Chondrocyte (in vitro differentiated cells): Measurements from ENCODE around the gene TRAK1. TPM values are rescaled to one million over a fixed set of nuclear protein-coding genes. Genes with fewer than 3 reads are reported as not detected.

ENCODE experiments used
- DNase-seq: peaks from one replicate; pipeline ENCODE4 v3.0.0; 2021; ENCODE audit warnings: mixed read lengths, low spot score
- H3K27ac Mint-ChIP-seq: one replicate; pipeline ENCODE4 v1.8.0; 2021; ENCODE audit warnings: mild to moderate bottlenecking, moderate library complexity, mixed read lengths; ENCODE audit not compliant: unreplicated experiment
- H3K27me3 Mint-ChIP-seq: 2 replicates; pipeline ENCODE4 v1.8.0; 2021; ENCODE audit warnings: low read depth, mixed read lengths
- H3K36me3 Mint-ChIP-seq: 2 replicates; pipeline ENCODE4 v1.8.0; 2021; ENCODE audit warnings: low read depth, mixed read lengths
- H3K4me1 Mint-ChIP-seq: 2 replicates; pipeline ENCODE4 v1.8.0; 2021; ENCODE audit warnings: low read depth, mild to moderate bottlenecking, mixed read lengths
- H3K4me3 Mint-ChIP-seq: one replicate; pipeline ENCODE4 v1.8.0; 2021; ENCODE audit warnings: mild to moderate bottlenecking, moderate library complexity, mixed read lengths; ENCODE audit not compliant: unreplicated experiment
- H3K9me3 Mint-ChIP-seq: 2 replicates; pipeline ENCODE4 v1.8.0; 2021; ENCODE audit warnings: low read depth, mixed read lengths
- total RNA-seq: library from RNA; stranded (reverse); gene quantifications from 3 replicates; pipeline ENCODE4 v1.2.1, GENCODE V29; 2021
- TF ChIP-seq, protein P1 (sequence below): fragments of 200-600 bp; sonication (generic); IDR thresholded peaks from 2 replicates; pipeline ENCODE4 v1.5.0; 2021; ENCODE audit warnings: antibody characterized with exemption, mild to moderate bottlenecking, moderate library complexity

Gene TRAK1
- total RNA-seq, 1 donor from 2014 or later = 53.7 TPM

DNA sequence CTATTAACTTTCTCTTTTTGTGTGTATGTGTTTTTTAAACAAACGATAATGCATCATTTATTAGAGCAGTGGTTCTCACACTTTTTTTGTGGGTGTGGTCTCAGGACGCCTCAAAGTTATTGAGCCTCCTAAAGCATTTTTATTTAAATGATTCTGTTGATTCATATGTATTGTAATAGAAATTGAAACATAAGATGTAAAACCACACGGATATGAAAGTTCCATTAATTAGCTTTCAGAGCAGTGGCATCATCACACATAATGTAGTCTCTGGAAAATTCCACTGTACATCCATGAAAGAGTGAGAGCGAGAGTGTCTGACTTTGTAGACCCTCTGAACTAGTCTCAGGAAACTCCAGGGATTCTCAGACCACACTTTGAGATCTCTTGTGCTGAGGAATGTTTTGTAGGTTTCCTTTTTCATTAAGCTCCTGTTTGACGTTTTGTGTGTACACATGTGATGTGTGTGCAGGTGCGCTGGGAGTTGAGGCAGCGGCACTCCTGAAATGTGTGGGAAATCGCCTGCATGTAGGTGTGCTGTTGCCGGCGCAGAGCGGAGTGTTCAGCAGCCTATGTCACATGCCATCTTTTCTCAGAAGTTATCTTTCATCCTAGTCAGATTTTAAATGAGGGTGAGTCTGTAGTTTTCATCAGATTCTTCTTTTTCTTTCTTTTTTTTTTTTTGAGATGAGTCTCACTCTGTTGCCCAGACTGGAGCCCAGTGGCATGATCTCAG is 5.3 kb upstream of the TRAK1 start:
- Mint-ChIP-seq H3K27me3 (no peaks in the 10 kb centered on the region), H3K9me3 (no peaks in the 10 kb centered on the region), H3K36me3 (peaks cover 18% of the 10 kb centered on the region), H3K4me3 (no peak overlapping the region), H3K4me1 (peaks cover 52% of the 10 kb centered on the region), H3K27ac (no peak overlapping the region)
- TF ChIP-seq, protein P1, sequence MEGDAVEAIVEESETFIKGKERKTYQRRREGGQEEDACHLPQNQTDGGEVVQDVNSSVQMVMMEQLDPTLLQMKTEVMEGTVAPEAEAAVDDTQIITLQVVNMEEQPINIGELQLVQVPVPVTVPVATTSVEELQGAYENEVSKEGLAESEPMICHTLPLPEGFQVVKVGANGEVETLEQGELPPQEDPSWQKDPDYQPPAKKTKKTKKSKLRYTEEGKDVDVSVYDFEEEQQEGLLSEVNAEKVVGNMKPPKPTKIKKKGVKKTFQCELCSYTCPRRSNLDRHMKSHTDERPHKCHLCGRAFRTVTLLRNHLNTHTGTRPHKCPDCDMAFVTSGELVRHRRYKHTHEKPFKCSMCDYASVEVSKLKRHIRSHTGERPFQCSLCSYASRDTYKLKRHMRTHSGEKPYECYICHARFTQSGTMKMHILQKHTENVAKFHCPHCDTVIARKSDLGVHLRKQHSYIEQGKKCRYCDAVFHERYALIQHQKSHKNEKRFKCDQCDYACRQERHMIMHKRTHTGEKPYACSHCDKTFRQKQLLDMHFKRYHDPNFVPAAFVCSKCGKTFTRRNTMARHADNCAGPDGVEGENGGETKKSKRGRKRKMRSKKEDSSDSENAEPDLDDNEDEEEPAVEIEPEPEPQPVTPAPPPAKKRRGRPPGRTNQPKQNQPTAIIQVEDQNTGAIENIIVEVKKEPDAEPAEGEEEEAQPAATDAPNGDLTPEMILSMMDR = no peak
- no peak for DNase-seq

DNA sequence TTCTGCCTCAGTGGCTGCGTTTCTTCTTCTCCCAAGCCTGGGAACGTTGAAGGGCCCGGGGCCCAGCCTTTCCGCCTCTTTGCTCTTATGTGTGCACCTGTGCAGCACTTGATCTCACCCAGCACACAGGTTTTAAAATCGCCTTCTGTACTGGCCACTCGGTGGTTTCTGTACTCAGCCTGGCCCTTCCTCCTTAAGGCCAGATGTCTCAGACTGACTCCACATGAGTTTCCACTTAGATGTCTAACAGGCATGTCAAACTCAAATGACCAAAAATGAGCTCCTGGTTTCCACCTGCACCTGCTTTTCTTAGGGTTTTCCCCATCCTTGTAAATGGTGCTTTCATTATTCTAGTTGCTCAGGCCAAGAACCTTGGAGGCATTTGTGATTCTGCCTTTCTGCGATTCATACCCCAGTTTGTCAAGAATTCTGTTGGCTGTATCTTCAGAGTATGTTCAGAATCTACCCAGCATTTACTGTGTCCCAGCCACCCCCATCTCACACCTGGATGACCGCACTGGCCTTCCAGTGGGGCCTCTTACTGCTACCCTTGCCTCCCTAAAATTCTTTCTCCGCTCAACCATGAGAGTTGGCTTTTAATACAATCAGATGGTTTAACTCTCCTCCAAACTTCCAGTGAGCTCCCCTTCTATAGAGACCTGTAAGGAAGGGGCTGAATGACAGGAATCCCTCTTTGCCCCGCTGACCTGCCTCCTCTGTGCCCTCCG is 2.2 kb upstream of the TRAK1 start:
- TF ChIP-seq, protein P1 = no peak
- Mint-ChIP-seq H3K27me3 (no peaks in the 10 kb centered on the region), H3K36me3 (peaks cover 26% of the 10 kb centered on the region), H3K4me1 (peaks cover 57% of the 10 kb centered on the region), H3K27ac (no peak overlapping the region), H3K9me3 (no peaks in the 10 kb centered on the region), H3K4me3 (no peak overlapping the region)
- DNase-seq = no peak

DNA sequence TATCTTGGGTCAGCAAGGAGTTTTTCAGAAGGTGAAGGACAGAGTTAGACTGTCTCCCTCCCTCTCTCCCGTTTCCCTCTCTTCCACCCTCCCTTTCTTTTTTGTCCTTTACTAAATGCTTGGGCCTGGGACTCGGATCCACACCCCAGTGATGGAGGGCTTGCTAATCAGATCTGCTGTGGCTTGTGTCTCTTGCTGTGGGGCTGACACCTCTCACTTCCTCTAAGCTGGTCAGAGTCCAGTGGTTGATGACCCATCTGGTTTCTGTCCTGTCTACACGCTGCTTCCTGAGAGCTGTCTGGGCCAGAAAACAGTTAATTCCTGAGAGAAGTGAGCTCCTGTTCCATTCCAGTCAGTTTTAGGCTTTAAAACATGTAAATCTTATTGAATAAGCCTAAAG is 849 bp downstream of the TRAK1 start:
- H3K4me1 Mint-ChIP-seq = peaks cover 57% of the 10 kb centered on the region
- peak overlapping the region; percentile 92 for H3K27ac Mint-ChIP-seq
- no peak for DNase-seq
- H3K4me3 Mint-ChIP-seq = peak overlapping the region; percentile 59
- peaks cover 25% of the 10 kb centered on the region for H3K36me3 Mint-ChIP-seq
- H3K27me3 Mint-ChIP-seq = no peaks in the 10 kb centered on the region
- no peaks in the 10 kb centered on the region for H3K9me3 Mint-ChIP-seq
- TF ChIP-seq, protein P1 = no peak

DNA sequence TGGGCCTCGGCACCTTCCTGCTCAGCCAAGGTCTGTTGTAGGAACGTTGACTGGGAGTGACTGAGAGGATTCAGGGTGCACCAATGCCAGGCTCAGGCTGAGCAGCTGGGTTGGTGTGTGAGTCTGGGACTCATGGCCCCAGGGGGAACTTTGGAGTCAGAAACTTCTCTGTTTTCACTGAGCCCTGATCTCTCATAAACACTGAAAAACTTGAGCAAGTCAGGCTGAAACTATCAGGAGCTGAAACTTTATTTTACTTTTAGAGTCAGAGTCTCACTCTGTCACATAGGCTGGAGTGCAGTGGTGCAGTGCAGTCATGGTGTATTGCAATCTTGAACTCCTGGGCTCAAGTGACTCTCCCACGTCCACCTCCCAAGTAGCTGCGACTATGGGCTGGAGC is 3.0 kb downstream of the TRAK1 start:
- Mint-ChIP-seq H3K36me3 (peaks cover 17% of the 10 kb centered on the region), H3K27ac (peak overlapping the region; percentile 83), H3K9me3 (no peaks in the 10 kb centered on the region), H3K4me3 (no peak overlapping the region), H3K27me3 (no peaks in the 10 kb centered on the region), H3K4me1 (peaks cover 76% of the 10 kb centered on the region)
- TF ChIP-seq, protein P1 = no peak
- no peak for DNase-seq

DNA sequence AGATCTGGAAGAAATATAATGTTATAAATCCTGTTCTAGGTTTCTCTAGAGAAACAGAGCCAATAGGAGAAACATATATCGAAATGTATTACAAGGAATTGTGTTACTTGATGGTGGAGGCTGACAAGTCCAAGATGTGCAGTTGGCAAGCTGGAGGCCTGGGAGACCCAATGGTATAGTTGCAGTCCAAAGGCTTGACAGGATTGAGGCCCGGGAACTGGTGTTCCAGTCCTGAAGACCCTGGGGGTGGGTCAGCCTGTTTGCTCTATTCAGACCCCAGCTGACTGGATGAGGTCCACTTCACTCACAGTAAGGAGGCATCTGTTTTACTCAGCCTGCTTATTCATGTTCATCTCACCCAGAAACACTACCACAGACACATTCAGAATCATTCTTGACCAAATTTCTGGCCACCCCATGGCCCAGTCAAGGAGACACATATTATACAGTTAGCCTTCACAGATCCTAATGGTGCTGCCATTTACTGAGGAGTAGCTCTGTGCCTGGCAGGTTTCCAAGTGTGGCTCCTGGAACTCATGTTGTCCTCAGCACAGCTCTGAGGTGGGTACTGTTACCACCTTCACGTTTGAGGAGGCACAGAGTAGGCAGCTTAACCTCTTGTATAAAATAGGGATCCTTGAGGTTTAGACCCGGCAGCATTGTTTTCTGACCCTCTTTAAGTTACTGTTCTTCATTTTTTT is 3.7 kb downstream of the TRAK1 start:
- no peak overlapping the region for H3K27ac Mint-ChIP-seq
- no peak overlapping the region for H3K4me3 Mint-ChIP-seq
- H3K9me3 Mint-ChIP-seq = no peaks in the 10 kb centered on the region
- peaks cover 14% of the 10 kb centered on the region for H3K36me3 Mint-ChIP-seq
- TF ChIP-seq, protein P1 = no peak
- DNase-seq = no peak
- no peaks in the 10 kb centered on the region for H3K27me3 Mint-ChIP-seq
- H3K4me1 Mint-ChIP-seq = peaks cover 80% of the 10 kb centered on the region
